ENCODE measurements around the gene TRIM67. TPM values are rescaled to one million over a fixed set of nuclear protein-coding genes. Genes with fewer than 3 reads are reported as not detected.

Gene TRIM67
- total and polyA plus RNA-seq, 9 of the 15 experiments (the other 6 are each of a cell fraction or from before 2014, with no cell fraction given), result 0.04 to 0.60 (median 0.31) TPM

DNA sequence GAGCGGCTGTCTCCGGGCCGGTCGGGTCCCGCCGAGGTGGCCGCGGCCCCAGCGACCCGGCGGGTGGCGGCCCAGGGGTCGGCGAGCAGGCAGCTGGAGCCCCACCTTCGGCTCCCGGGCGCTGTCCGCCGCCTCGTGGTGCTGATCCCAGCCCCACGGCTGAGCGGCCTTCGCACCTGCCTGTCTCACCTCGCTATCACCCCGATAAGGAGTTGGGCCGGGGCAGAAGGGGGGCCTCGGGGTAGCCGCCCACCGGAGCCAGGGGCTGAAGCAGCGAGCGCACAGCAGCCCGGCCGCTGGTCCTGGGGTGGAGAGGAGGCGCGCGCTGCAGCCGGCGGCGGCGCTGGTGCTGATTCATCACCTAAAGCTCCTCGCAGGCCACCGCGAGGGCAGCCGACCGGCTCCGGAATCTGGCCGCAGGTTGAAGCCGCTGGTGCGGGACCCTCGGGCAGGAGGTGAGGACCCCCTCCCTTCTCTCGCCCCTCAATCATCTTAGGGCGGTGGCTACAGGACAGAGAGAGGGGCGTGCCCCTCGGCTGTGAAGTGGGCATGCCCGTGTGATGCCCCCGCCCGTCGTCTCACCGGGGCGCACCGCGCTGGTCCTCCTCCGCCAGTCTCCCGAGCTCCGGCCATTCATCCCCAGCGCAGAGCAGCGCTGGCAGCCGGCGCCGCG is 575 bp downstream of the TRIM67 start (continued):
- peak; percentile 35; the same call in 1 of the 2 replicates for TF ChIP-seq POLR2G (IDR thresholded peaks at IDR 0.05; ENCODE audit: low read depth, low read length)
- TF ChIP-seq, protein P1, sequence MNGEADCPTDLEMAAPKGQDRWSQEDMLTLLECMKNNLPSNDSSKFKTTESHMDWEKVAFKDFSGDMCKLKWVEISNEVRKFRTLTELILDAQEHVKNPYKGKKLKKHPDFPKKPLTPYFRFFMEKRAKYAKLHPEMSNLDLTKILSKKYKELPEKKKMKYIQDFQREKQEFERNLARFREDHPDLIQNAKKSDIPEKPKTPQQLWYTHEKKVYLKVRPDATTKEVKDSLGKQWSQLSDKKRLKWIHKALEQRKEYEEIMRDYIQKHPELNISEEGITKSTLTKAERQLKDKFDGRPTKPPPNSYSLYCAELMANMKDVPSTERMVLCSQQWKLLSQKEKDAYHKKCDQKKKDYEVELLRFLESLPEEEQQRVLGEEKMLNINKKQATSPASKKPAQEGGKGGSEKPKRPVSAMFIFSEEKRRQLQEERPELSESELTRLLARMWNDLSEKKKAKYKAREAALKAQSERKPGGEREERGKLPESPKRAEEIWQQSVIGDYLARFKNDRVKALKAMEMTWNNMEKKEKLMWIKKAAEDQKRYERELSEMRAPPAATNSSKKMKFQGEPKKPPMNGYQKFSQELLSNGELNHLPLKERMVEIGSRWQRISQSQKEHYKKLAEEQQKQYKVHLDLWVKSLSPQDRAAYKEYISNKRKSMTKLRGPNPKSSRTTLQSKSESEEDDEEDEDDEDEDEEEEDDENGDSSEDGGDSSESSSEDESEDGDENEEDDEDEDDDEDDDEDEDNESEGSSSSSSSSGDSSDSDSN (IDR thresholded peaks at IDR 0.05; ENCODE audit: borderline replicate concordance in 1 of 2, low read depth in 2 of 2, low read length in 2 of 2), result no peak
- no peak for TF ChIP-seq CREBBP (IDR thresholded peaks at IDR 0.05; ENCODE audit: low read depth, low read length)
- no peak for TF ChIP-seq PHF20 (IDR thresholded peaks at IDR 0.05; ENCODE audit: partially characterized antibody)
- peak; percentile 28 for TF ChIP-seq HNRNPLL (IDR thresholded peaks at IDR 0.05; ENCODE audit: low read depth, low read length, poor library complexity, severe bottlenecking)
- no peak for TF ChIP-seq TCFL5 (CRISPR knock-in tag; conservative IDR thresholded peaks at IDR 0.05)
- TF ChIP-seq, protein P2, sequence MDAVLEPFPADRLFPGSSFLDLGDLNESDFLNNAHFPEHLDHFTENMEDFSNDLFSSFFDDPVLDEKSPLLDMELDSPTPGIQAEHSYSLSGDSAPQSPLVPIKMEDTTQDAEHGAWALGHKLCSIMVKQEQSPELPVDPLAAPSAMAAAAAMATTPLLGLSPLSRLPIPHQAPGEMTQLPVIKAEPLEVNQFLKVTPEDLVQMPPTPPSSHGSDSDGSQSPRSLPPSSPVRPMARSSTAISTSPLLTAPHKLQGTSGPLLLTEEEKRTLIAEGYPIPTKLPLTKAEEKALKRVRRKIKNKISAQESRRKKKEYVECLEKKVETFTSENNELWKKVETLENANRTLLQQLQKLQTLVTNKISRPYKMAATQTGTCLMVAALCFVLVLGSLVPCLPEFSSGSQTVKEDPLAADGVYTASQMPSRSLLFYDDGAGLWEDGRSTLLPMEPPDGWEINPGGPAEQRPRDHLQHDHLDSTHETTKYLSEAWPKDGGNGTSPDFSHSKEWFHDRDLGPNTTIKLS (IDR thresholded peaks at IDR 0.05; ENCODE audit: borderline replicate concordance, low read depth), result no peak
- no peak for TF ChIP-seq NFE2L1 (tag; IDR thresholded peaks at IDR 0.05; ENCODE audit: borderline replicate concordance, low read depth)
- no peak for TF ChIP-seq NR2F6 (CRISPR knock-in tag; IDR thresholded peaks at IDR 0.05)
- TF ChIP-seq, protein P3, sequence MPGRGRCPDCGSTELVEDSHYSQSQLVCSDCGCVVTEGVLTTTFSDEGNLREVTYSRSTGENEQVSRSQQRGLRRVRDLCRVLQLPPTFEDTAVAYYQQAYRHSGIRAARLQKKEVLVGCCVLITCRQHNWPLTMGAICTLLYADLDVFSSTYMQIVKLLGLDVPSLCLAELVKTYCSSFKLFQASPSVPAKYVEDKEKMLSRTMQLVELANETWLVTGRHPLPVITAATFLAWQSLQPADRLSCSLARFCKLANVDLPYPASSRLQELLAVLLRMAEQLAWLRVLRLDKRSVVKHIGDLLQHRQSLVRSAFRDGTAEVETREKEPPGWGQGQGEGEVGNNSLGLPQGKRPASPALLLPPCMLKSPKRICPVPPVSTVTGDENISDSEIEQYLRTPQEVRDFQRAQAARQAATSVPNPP (IDR thresholded peaks at IDR 0.05; ENCODE audit: borderline replicate concordance, insufficient read depth, insufficient read length), result no peak
- no peak for TF ChIP-seq WHSC1 (IDR thresholded peaks at IDR 0.05; ENCODE audit: low read length)
- TF ChIP-seq, protein P4, sequence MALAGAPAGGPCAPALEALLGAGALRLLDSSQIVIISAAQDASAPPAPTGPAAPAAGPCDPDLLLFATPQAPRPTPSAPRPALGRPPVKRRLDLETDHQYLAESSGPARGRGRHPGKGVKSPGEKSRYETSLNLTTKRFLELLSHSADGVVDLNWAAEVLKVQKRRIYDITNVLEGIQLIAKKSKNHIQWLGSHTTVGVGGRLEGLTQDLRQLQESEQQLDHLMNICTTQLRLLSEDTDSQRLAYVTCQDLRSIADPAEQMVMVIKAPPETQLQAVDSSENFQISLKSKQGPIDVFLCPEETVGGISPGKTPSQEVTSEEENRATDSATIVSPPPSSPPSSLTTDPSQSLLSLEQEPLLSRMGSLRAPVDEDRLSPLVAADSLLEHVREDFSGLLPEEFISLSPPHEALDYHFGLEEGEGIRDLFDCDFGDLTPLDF (CRISPR knock-in tag; IDR thresholded peaks at IDR 0.05), result peak; percentile 74; the same call in 1 of the 2 replicates
- no peak for TF ChIP-seq SREBF2 (CRISPR knock-in tag; IDR thresholded peaks at IDR 0.05)
- TF ChIP-seq KAT7 (CRISPR knock-in tag; IDR thresholded peaks at IDR 0.05; ENCODE audit: borderline replicate concordance), result peak; percentile 88; the same call in 1 of the 2 replicates
- TF ChIP-seq RBM34 (IDR thresholded peaks at IDR 0.05; ENCODE audit: borderline replicate concordance, insufficient read depth, low read length), result no peak
- TF ChIP-seq, protein P5, sequence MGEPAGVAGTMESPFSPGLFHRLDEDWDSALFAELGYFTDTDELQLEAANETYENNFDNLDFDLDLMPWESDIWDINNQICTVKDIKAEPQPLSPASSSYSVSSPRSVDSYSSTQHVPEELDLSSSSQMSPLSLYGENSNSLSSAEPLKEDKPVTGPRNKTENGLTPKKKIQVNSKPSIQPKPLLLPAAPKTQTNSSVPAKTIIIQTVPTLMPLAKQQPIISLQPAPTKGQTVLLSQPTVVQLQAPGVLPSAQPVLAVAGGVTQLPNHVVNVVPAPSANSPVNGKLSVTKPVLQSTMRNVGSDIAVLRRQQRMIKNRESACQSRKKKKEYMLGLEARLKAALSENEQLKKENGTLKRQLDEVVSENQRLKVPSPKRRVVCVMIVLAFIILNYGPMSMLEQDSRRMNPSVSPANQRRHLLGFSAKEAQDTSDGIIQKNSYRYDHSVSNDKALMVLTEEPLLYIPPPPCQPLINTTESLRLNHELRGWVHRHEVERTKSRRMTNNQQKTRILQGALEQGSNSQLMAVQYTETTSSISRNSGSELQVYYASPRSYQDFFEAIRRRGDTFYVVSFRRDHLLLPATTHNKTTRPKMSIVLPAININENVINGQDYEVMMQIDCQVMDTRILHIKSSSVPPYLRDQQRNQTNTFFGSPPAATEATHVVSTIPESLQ (CRISPR knock-in tag; IDR thresholded peaks at IDR 0.05), result peak; percentile 96
- TF ChIP-seq PHB (CRISPR knock-in tag; IDR thresholded peaks at IDR 0.05), result no peak
- TF ChIP-seq ZBED1 (IDR thresholded peaks at IDR 0.05), result no peak
- TF ChIP-seq SRSF3 (IDR thresholded peaks at IDR 0.05; ENCODE audit: insufficient read depth, low read length), result no peak

Data from K562 (cell line).